H1 (cell line): ENCODE data around the gene LMNB1. TPM values are rescaled to one million over a fixed set of nuclear protein-coding genes. Genes with fewer than 3 reads are reported as not detected.

ENCODE experiments used
- CTCF ChIA-PET: fragments of 300-600 bp; sonication (Branson Sonifier 250); formaldehyde crosslinking; loops from one replicate; lab custom pipeline; 2021; ENCODE audit not compliant: partially characterized antibody; lab: Charles Lee
- POLR2A ChIA-PET: fragments of 300-600 bp; sonication (Branson Sonifier 250); formaldehyde crosslinking; loops from one replicate; lab custom pipeline; 2021; ENCODE audit warnings: inconsistent platforms; ENCODE audit not compliant: partially characterized antibody; lab: Charles Lee
- DNase-seq, 2 experiments: peaks; one replicate each; pipeline versions ENCODE4 v3.0.0 to v3.0.0-alpha.2; 2010 to 2022; ENCODE audit warnings: low spot score in 2 of 2, low read depth in 1 of 2, mixed read lengths in 1 of 2
- FAIRE-seq: peaks from 2 replicates; lab custom pipeline; 2011; peaks lifted over from hg19 to GRCh38; lab: Jason Lieb, UNC
- H2AFZ ChIP-seq: 2 replicates; pipeline ENCODE4 v1.8.1; 2012; ENCODE audit warnings: low read length, inconsistent platforms
- H2AK5ac ChIP-seq: 2 replicates; pipeline ENCODE4 v1.6.1; 2013; ENCODE audit warnings: low read depth, low read length
- H2BK120ac ChIP-seq: replicated peaks from 2 replicates; pipeline ENCODE3; 2013; ENCODE audit warnings: low read depth, low read length, inconsistent platforms
- H2BK12ac ChIP-seq: 2 replicates; pipeline ENCODE4 v1.6.1; 2013; ENCODE audit warnings: low read depth, low read length
- H2BK15ac ChIP-seq: 2 replicates; pipeline ENCODE4 v1.6.1; 2013; ENCODE audit warnings: low read length
- H2BK20ac ChIP-seq: 2 replicates; pipeline ENCODE4 v1.6.1; 2013; ENCODE audit warnings: low read length
- H2BK5ac ChIP-seq: 2 replicates; pipeline ENCODE4 v1.6.1; 2013; ENCODE audit warnings: low read depth, low read length
- H3K14ac ChIP-seq: 2 replicates; pipeline ENCODE4 v1.6.1; 2013; ENCODE audit warnings: inconsistent platforms; ENCODE audit not compliant: insufficient read length
- H3K18ac ChIP-seq: 2 replicates; pipeline ENCODE4 v1.6.1; 2013; ENCODE audit warnings: low read length; ENCODE audit errors: extremely low read depth
- H3K23ac ChIP-seq: 2 replicates; pipeline ENCODE4 v1.6.1; 2013; ENCODE audit warnings: inconsistent platforms; ENCODE audit not compliant: insufficient read length
- H3K23me2 ChIP-seq: 2 replicates; pipeline ENCODE4 v1.6.1; 2013; ENCODE audit warnings: low read depth, low read length
- H3K27ac ChIP-seq: 2 replicates; pipeline ENCODE4 v1.6.1; 2011; ENCODE audit warnings: low read depth, low read length, inconsistent platforms
- H3K27me3 ChIP-seq, 4 experiments: replicated peaks in 1 of 4; 1 replicate in 1 of 4; 2 replicates in 3 of 4; pipeline versions ENCODE4 v1.6.1 to v1.8.1; 2011 to 2013; ENCODE audit warnings: low read length in 3 of 4, mild to moderate bottlenecking in 3 of 4, inconsistent platforms in 2 of 4, mixed read lengths in 2 of 4, moderate library complexity in 1 of 4; ENCODE audit not compliant: control insufficient read depth in 3 of 4, insufficient read depth in 3 of 4; ENCODE audit errors: extremely low read depth in 1 of 4
- H3K36me3 ChIP-seq, 4 experiments: 2 replicates each; pipeline versions ENCODE4 v1.6.1 to v1.8.1; 2011 to 2013; ENCODE audit warnings: mild to moderate bottlenecking in 4 of 4, low read length in 3 of 4, moderate library complexity in 2 of 4, control low read depth in 1 of 4, inconsistent platforms in 1 of 4; ENCODE audit not compliant: insufficient read depth in 4 of 4, control insufficient read depth in 2 of 4
- H3K4ac ChIP-seq: replicated peaks from 2 replicates; pipeline ENCODE3; 2013; ENCODE audit warnings: low read length, low read depth, mixed read lengths, inconsistent platforms; ENCODE audit not compliant: insufficient read length
- H3K4me1 ChIP-seq, 4 experiments: replicated peaks in 1 of 4; 1 replicate in 1 of 4; 2 replicates in 3 of 4; pipeline versions ENCODE4 v1.6.1 to v1.8.1; 2011 to 2013; ENCODE audit warnings: low read length in 3 of 4, inconsistent platforms in 2 of 4, mixed read lengths in 1 of 4; ENCODE audit not compliant: insufficient read depth in 4 of 4, control insufficient read depth in 3 of 4
- H3K4me2 ChIP-seq, 2 experiments: 2 replicates each; pipeline versions ENCODE4 v1.6.1 to v1.8.1; 2011 to 2013; ENCODE audit warnings: low read depth in 2 of 2, low read length in 2 of 2, control low read depth in 1 of 2, inconsistent platforms in 1 of 2, mild to moderate bottlenecking in 1 of 2; ENCODE audit not compliant: insufficient read depth in 1 of 2
- H3K4me3 ChIP-seq, 4 experiments: fragments of 200-600, 300-600 bp in 1 of 4; sonication (generic), shearing (Covaris generic), sonication (Bioruptor Twin) in 1 of 4; 2 replicates each; pipeline versions ENCODE4 v1.5.1 to v1.8.1; 2011 to 2016; ENCODE audit warnings: low read length in 4 of 4, low read depth in 3 of 4, control low read depth in 2 of 4, inconsistent platforms in 2 of 4, mild to moderate bottlenecking in 2 of 4, mixed read lengths in 1 of 4, moderate library complexity in 1 of 4; ENCODE audit not compliant: insufficient read depth in 2 of 4; ENCODE audit errors: extremely low read depth in 1 of 4
- H3K56ac ChIP-seq: replicated peaks from 2 replicates; pipeline ENCODE3; 2013; ENCODE audit warnings: low read depth, mild to moderate bottlenecking, mixed read lengths, low read length, inconsistent platforms; ENCODE audit not compliant: insufficient read length
- H3K79me1 ChIP-seq: 2 replicates; pipeline ENCODE4 v1.6.1; 2013; ENCODE audit warnings: low read depth, low read length, control low read depth
- H3K79me2 ChIP-seq, 2 experiments: 2 replicates each; pipeline versions ENCODE4 v1.6.1 to v1.8.1; 2012 to 2013; ENCODE audit warnings: low read length in 2 of 2, mild to moderate bottlenecking in 2 of 2, inconsistent platforms in 1 of 2; ENCODE audit not compliant: insufficient read depth in 2 of 2, control insufficient read depth in 1 of 2
- H3K9ac ChIP-seq, 4 experiments: replicated peaks in 1 of 4; 1 replicate in 1 of 4; 2 replicates in 3 of 4; pipeline versions ENCODE4 v1.6.1 to v1.8.1; 2011 to 2013; ENCODE audit warnings: low read depth in 3 of 4, low read length in 3 of 4, control low read depth in 2 of 4, mild to moderate bottlenecking in 2 of 4, moderate library complexity in 2 of 4, inconsistent platforms in 1 of 4; ENCODE audit errors: extremely low read depth in 1 of 4
- H3K9me3 ChIP-seq, 2 experiments: 2 replicates each; pipeline versions ENCODE4 v1.6.1 to v1.8.1; 2012 to 2013; ENCODE audit warnings: mild to moderate bottlenecking in 2 of 2, moderate library complexity in 2 of 2, control low read depth in 1 of 2, inconsistent platforms in 1 of 2, low read depth in 1 of 2, low read length in 1 of 2, mixed read lengths in 1 of 2; ENCODE audit not compliant: insufficient read depth in 2 of 2
- H4K20me1 ChIP-seq, 2 experiments: replicated peaks in 1 of 2; 2 replicates each; pipeline versions ENCODE3 to v1.8.1; 2011 to 2013; ENCODE audit warnings: inconsistent platforms in 2 of 2, low read length in 2 of 2, mild to moderate bottlenecking in 1 of 2; ENCODE audit not compliant: insufficient read depth in 2 of 2, control insufficient read depth in 1 of 2
- H4K5ac ChIP-seq: 2 replicates; pipeline ENCODE4 v1.6.1; 2013; ENCODE audit warnings: low read length, low read depth, mixed read lengths, inconsistent platforms; ENCODE audit not compliant: insufficient read length
- H4K8ac ChIP-seq: 2 replicates; pipeline ENCODE4 v1.8.0; 2013; ENCODE audit warnings: mild to moderate bottlenecking, moderate library complexity, low read length, inconsistent platforms; ENCODE audit not compliant: insufficient read depth; ENCODE audit errors: extremely low read depth
- H4K91ac ChIP-seq: replicated peaks from 2 replicates; pipeline ENCODE3; 2013; ENCODE audit warnings: low read length, mixed read lengths, inconsistent platforms; ENCODE audit not compliant: insufficient read length
- CHD1 ChIP-seq: IDR thresholded peaks from 2 replicates; pipeline ENCODE4 v1.6.1; 2012; ENCODE audit warnings: low read depth, low read length, improper control_type of control experiment
- CTBP2 ChIP-seq: IDR thresholded peaks from 2 replicates; pipeline ENCODE4 v1.7.0; 2011; ENCODE audit warnings: borderline replicate concordance, mild to moderate bottlenecking, moderate library complexity, mixed read lengths, low read length; ENCODE audit not compliant: insufficient read depth, insufficient read length
- HDAC6 ChIP-seq: IDR thresholded peaks from one replicate; pipeline ENCODE4 v1.7.1; 2012; ENCODE audit warnings: low read depth, mild to moderate bottlenecking, inconsistent platforms, low read length, moderate library complexity
- MAFK ChIP-seq: IDR thresholded peaks from 2 replicates; pipeline ENCODE4 v1.6.1; 2012; ENCODE audit warnings: low read depth, mild to moderate bottlenecking, improper control_type of control experiment, low read length
- POLR2AphosphoS5 ChIP-seq: IDR thresholded peaks from 2 replicates; pipeline ENCODE4 v1.6.1; 2011; ENCODE audit warnings: low read depth, low read length
- POU5F1 ChIP-seq: IDR thresholded peaks from 2 replicates; pipeline ENCODE4 v1.6.1; 2011; ENCODE audit warnings: low read depth, mild to moderate bottlenecking, low read length, moderate library complexity
- RBBP5 ChIP-seq: IDR thresholded peaks from 2 replicates; pipeline ENCODE4 v1.7.1; 2012; ENCODE audit warnings: low read depth, mild to moderate bottlenecking, inconsistent platforms, low read length, moderate library complexity, borderline replicate concordance
- SAP30 ChIP-seq: fragments of 300-600 bp; sonication (generic); IDR thresholded peaks from 2 replicates; pipeline ENCODE4 v1.7.1; 2012; ENCODE audit warnings: low read length, moderate library complexity, mild to moderate bottlenecking, inconsistent platforms; ENCODE audit not compliant: insufficient read depth, insufficient replicate concordance
- SP1 ChIP-seq: IDR thresholded peaks from 2 replicates; pipeline ENCODE4 v1.6.1; 2011; ENCODE audit warnings: low read depth, low read length
- SRF ChIP-seq: IDR thresholded peaks from 2 replicates; pipeline ENCODE4 v1.6.1; 2011; ENCODE audit warnings: mild to moderate bottlenecking, low read depth, low read length, moderate library complexity
- WGBS, 2 experiments: shearing (Covaris generic) in 1 of 2; methylation state at CpG; one replicate each; pipeline versions ENCODE4 v1.1.6 to v1.1.7; 2013 to 2015; ENCODE audit warnings: low lambda C conversion rate in 2 of 2, mixed read lengths in 2 of 2, inconsistent platforms in 1 of 2, low coverage in 1 of 2, missing lambda C conversion rate in 1 of 2; ENCODE audit not compliant: insufficient replicate concordance in 2 of 2, insufficient coverage in 1 of 2, insufficient read length in 1 of 2; ENCODE audit errors: extremely low coverage in 1 of 2, missing lambda C conversion rate in 1 of 2; 5-methylcytosine and 5-hydroxymethylcytosine counted together
- polyA plus RNA-seq, 7 experiments: library from polyadenylated mRNA; depleted of rRNA in 3 of 7; stranded (reverse) in 5 of 7; unstranded in 2 of 7; fragments of >200 nt in 5 of 7; fragments of 200-250 nt in 2 of 7; gene quantifications; 1 replicate in 5 of 7; 2 replicates in 1 of 7; 4 replicates in 1 of 7; pipeline versions ENCODE4 v1.2.1 to v1.2.3, GENCODE V29; 2011 to 2013; ENCODE audit warnings: missing spikeins in 2 of 7, mixed read lengths in 2 of 7
- total RNA-seq: library from RNA; stranded (reverse); fragmentation: NEBNext Ultra II Directional; extraction: Animal tissue kit (Norgen Biotek cat#: 25700); gene quantifications from 2 replicates; pipeline ENCODE4 v1.2.1, GENCODE V29; 2021
- TF ChIP-seq, protein P1 (sequence below): IDR thresholded peaks from 2 replicates; pipeline ENCODE4 v1.6.1; 2012; ENCODE audit warnings: low read length, inconsistent platforms
- TF ChIP-seq, protein P2 (sequence below): IDR thresholded peaks from 2 replicates; pipeline ENCODE4 v1.6.1; 2011; ENCODE audit warnings: low read depth, mild to moderate bottlenecking, low read length; ENCODE audit not compliant: insufficient read depth

Gene LMNB1
- total and polyA plus RNA-seq, 2 of the 8 experiments (the other 6 are each of a cell fraction or from before 2014, with no cell fraction given) = 73.5 to 225 TPM

GRCh38 chr5:126816649-126817048 lies 39.7 kb downstream of the LMNB1 start:
- Histone ChIP-seq H4K5ac (no peak overlapping the region), H2AK5ac (no peak overlapping the region), H2BK120ac (no peak overlapping the region), H3K4ac (no peak overlapping the region), H4K20me1 (peaks cover 0 to 6% of the 10 kb centered on the region in 2 experiments), H2BK15ac (no peak overlapping the region), H3K27me3 (no peaks in the 10 kb centered on the region), H4K91ac (no peak overlapping the region), H3K23ac (no peak overlapping the region), H3K27ac (no peak overlapping the region), H3K4me2 (no peak overlapping the region), H3K79me2 (peaks cover 0 to 25% of the 10 kb centered on the region in 2 experiments; a peak in 2 of 4 replicates), H3K4me3 (no peak overlapping the region), H3K9me3 (no peaks in the 10 kb centered on the region), H2AFZ (no peak overlapping the region), H4K8ac (no peak overlapping the region), H3K79me1 (0 out of 2 replicates have a peak, but pooled peaks cover 2% of the 10 kb centered on the region), H2BK20ac (no peak overlapping the region), H2BK5ac (no peak overlapping the region), H3K56ac (no peak overlapping the region), H3K36me3 (peaks cover 30 to 92% (median 57%) of the 10 kb centered on the region in 4 experiments), H3K4me1 (no peaks in the 10 kb centered on the region), H3K23me2 (no peaks in the 10 kb centered on the region), H3K9ac (no peak overlapping the region), H2BK12ac (no peak overlapping the region), H3K18ac (no peak overlapping the region), H3K14ac (no peak overlapping the region)
- DNase-seq (no peak), FAIRE-seq (no peak)
- ChIA-PET POLR2A (interaction anchor here (1.2 kb wide), 2 partner anchors 21 to 39 kb away, joined by 4 read pairs; no protein-coding TSS in a partner anchor), CTCF (interaction anchor here (1.2 to 1.5 kb wide), 2 partner anchors 10 to 160 kb away, joined by 3 to 4 read pairs; no protein-coding TSS in a partner anchor)
- no peak for TF ChIP-seq CHD1
- no peak for TF ChIP-seq HDAC6
- no peak for TF ChIP-seq MAFK
- TF ChIP-seq, protein P1, sequence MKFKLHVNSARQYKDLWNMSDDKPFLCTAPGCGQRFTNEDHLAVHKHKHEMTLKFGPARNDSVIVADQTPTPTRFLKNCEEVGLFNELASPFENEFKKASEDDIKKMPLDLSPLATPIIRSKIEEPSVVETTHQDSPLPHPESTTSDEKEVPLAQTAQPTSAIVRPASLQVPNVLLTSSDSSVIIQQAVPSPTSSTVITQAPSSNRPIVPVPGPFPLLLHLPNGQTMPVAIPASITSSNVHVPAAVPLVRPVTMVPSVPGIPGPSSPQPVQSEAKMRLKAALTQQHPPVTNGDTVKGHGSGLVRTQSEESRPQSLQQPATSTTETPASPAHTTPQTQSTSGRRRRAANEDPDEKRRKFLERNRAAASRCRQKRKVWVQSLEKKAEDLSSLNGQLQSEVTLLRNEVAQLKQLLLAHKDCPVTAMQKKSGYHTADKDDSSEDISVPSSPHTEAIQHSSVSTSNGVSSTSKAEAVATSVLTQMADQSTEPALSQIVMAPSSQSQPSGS = no peak
- TF ChIP-seq SRF = no peak
- no peak for TF ChIP-seq POU5F1
- TF ChIP-seq RBBP5 = no peak
- TF ChIP-seq SAP30 = no peak
- TF ChIP-seq POLR2AphosphoS5 = no peak
- no peak for TF ChIP-seq CTBP2
- TF ChIP-seq, protein P2, sequence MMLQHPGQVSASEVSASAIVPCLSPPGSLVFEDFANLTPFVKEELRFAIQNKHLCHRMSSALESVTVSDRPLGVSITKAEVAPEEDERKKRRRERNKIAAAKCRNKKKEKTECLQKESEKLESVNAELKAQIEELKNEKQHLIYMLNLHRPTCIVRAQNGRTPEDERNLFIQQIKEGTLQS = no peak
- no peak for TF ChIP-seq SP1
- WGBS, 2 experiments = 95% methylated on average over 8 of the region's 8 CpGs; no CpG with 5 or more reads in 1 of the 2 experiments
